HuH-7.5 (cell line): Measurements from ENCODE around the gene PLXNA3.

Source experiments
- DNase-seq: peaks from one replicate; pipeline ENCODE4 v3.0.0; 2011; ENCODE audit warnings: low spot score

Gene PLXNA3

GRCh38 chrX:154458116-154458953 is at the start of gene PLXNA3:
Gene PLXNA3 (plus strand): TSS chrX:154458281. CDS start chrX:154460184, 1,903 bp downstream.
- no peak for DNase-seq

DNA sequence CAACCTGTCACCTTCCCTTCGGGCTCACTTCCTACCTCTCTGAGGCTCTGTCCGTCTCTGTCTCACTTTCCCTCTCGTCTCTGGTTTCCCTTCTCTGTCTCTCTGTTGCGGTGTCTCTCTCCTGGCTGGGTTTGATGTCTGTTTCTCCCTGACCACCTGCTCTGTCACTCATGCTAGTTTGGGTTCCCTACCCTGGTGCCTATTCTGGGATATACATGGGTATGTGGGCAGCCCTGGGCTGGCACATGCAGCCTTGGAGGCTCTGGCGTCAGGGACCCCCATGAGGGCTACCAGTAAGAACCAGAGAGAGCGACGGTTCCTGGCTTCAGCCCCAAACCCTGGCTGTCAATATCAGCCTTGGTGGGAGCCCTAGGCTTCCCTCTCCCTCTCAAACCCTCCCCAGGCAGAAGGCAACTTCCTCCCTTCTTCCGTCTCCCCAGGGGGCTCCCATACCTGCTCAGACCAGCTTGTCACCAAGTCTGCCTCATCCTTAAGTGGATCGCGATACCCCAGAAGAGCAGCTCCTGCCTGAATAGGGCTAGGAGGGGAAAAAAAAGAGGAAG is 49.3 kb upstream of the PLXNA3 start:
- no peak for DNase-seq

DNA sequence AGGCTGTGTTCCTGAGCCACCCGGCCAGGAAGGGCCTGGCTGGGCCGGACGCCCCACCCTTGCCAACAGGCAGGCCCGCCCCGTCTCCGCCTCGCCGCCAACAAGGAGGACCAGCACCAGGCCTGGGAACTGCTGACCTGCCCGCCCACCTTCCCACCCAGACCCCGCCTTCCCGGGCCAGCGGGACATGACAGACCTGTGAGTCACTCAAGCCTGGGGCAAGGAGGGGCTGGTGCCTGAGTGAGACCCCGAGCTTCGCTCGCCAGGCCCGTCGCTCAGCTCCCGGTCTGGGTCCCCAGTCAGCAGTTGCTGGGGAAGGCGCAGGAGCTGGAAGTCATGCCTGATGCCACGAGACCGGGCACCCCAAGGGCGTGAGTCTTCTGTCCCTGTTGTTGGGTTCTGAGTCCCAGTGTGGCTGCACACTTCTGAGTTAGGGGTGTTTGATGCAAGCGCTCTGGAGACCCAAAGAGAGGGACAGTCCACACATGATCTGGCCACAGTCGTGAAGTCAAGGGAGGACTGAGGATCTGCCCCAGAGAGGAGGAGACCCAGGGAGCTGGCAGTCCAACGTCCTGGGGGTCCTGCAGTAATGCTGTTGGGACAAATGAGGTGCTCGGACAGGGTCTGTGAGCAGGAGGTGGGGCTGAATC is 48.7 kb upstream of the PLXNA3 start, which contains the start of gene DNASE1L1:
TSS of gene DNASE1L1 (minus strand) at position 33 of the 650 bp plus-strand sequence. CDS start 3,686 bp downstream, outside the sequence.
- no peak for DNase-seq

- DNase-seq = peak; percentile 51
Measured at GRCh38 chrX:154411981-154412340, 46.1 kb upstream of the PLXNA3 start.

DNA sequence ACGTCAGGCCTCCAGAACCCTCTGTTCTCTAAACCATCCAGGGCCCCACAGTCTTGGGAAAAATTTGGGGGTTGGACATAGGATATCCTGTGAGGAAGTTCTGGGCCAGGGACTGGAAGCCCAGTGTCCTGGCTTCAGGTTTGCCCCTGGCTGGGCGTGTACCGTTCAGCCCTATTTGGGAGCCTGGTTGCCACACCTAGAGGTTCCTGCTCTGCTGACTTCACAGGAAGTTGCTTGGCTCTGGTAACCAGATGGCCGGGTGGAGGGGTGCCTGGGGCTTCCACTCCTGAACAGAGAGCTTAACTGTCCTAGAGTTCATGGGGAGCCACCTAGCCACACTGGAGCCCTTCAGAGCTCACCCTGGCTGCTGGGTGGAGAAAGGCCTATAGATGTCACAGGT is 45.6 kb upstream of the PLXNA3 start:
- no peak for DNase-seq

GRCh38 chrX:154413142-154413541 is 44.9 kb upstream of the PLXNA3 start:
- DNase-seq = no peak

- DNase-seq = no peak
Measured at GRCh38 chrX:154417157-154417556, 40.9 kb upstream of the PLXNA3 start.

- no peak for DNase-seq
Measured at GRCh38 chrX:154419189-154419588, 38.9 kb upstream of the PLXNA3 start.

DNA sequence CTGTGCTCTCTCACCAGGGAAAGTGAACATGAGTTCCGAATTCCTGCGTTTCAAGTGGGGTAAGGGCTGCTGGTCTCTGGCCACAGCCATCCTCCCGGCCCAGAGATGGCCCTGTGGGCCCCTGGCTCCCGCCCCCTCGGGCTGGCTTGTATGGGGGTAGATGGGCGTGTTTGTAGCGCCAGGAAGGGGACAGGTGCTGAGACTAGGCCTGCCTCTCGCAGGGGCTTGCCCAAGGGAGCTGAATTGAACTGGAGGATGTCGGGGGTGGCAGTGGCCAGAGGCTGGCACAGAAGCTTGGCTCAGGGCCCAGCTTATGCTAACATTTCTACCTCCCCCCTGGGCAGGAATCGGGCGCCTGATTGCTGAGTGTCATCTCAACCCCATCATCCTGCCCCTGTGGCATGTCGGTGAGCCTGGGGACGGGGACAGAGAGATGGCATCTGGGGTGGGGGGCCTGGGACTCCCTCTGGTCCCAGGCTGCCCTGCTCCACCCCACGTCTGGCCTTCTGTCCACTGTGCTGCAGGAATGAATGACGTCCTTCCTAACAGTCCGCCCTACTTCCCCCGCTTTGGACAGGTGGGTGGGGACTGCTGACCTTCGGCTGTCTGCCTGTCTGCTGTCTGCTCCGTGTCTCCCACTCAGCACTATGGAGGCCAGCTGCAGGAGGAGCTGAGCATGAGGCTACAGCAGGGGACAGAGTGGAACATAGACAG is 38.2 kb upstream of the PLXNA3 start:
- no peak for DNase-seq

- DNase-seq = no peak
Measured at GRCh38 chrX:154420402-154420756, 37.7 kb upstream of the PLXNA3 start.

- DNase-seq = no peak
Measured at GRCh38 chrX:154426916-154427770, 30.9 kb upstream of the PLXNA3 start.

DNA sequence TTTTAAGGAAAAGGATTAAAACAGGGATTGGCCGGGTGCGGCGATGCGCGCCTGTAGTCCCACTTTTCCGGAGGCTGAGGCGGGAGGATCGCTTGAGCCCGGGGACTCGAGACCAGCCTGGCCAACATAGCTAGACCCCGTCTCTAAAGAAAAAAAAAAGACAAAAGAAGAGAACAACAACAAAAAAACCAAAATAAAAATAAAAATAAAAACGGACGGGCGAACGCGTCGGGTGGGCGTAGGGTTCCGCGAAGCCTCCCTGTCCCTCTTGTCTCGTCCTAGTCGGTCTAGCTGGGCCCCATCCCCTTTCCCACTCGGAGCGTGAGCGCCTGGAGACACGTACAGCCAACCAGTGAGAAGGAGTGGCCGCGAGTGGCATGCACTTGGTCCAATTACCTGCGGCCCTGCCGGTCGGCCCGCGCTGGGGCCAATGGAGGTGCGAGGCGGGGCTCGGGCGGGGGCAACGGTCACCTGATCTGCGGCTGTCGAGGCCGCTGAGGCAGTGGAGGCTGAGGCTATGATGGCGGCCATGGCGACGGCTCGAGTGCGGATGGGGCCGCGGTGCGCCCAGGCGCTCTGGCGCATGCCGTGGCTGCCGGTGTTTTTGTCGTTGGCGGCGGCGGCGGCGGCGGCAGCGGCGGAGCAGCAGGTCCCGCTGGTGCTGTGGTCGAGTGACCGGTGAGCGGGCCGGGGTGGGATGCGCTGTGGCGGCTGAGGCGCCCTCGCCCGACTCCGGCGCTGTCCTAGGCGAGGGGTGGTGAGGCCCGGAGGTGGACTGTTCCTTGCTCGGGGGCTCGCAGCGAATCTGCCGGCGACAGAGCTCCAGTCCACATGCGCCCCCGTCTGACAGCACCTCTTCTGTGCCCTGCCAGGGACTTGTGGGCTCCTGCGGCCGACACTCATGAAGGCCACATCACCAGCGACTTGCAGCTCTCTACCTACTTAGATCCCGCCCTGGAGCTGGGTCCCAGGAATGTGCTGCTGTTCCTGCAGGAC is 29.6 kb upstream of the PLXNA3 start, which contains the start of gene ATP6AP1:
TSS of gene ATP6AP1 (plus strand) at position 502 of the 996 bp plus-strand sequence. CDS start at position 518, 16 bp downstream.
- DNase-seq = peak; percentile 90

- DNase-seq = no peak
Measured at GRCh38 chrX:154429711-154430110, 28.4 kb upstream of the PLXNA3 start.

DNA sequence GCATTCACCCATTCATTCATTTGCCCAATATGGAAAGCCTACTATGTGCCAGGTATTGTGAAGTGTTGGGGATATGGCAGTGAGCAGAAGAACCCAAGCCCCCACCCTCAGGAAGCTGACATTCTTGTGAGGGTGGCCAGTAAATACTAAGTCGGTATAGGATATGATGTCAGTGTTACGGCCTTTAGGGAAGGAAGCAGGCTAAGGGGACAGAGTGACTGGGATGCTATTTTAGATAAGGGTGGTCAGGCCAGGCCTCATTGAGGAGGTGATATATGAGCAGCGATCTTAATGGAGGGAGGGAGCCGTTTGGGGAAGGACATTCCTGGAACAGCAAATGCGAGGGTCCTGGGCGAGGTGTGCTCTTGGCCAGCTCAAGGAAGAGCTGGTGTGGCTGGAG is 27.6 kb upstream of the PLXNA3 start:
- no peak for DNase-seq

DNA sequence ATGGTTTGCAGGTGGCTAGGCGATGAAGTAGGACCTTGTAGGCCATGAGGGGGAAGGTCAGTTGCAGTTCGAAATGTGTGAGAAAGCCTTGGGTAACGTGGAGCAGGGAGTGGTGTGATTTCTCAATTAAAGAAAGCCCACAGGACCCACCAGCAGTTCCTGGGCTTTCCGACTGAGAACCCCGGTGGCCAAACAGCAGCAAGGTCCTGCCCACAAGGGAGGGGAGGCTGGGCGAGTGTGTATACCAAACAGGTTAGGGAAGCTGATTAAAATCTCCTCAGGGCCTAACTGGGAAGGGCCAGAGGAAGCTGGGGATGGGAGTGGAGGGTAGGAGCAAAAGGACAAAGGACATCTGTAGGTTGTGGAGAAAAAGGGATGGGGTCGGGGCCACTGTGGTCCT is 27.2 kb upstream of the PLXNA3 start:
- no peak for DNase-seq

- no peak for DNase-seq
Measured at GRCh38 chrX:154431341-154431740, 26.7 kb upstream of the PLXNA3 start.

GRCh38 chrX:154432210-154432609 is 25.9 kb upstream of the PLXNA3 start:
- DNase-seq = no peak

GRCh38 chrX:154433605-154434004 is 24.5 kb upstream of the PLXNA3 start:
- DNase-seq = no peak

DNA sequence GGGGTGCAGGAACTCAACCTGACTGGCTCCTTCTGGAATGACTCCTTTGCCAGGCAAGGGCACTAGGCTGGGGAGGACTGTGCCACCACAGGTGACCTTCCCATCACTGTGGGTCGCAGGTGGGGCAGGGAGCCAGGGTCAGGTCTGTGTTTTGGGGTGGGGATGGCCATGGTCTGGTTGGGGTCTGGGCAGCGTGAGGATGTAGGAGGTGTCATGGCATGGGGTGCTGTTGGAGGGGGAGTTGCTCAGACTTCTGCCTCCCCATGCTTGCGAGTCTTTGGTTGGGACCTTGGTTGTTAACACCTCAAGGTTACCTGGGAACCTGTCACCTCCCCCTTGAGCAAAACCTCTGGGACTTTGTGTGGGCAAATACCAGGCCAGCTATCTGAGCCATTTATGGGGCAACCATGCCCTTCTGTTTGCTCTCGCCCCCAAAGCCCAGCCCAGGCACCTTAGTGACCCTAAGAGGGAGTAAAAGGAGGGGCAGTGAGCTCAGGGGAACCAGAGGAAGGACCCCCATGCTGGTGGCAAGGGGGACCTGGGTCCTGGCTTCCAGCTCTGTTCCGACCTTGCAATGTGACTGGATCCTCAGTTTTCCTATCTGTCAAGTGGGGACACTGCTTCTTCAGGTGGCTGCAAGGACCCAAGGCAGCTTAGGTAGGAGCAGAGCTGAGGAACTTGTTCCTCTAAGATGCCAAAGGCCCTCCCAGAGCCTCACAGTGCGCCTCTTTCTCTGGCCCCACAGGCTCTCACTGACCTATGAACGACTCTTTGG is 23.5 kb upstream of the PLXNA3 start:
- DNase-seq = no peak
